ENCODE measurements around the gene PTPRD.

- TF ChIP-seq CTCF (conservative IDR thresholded peaks at IDR 0.05; ENCODE audit: low read length): no peak
- no peak for TF ChIP-seq EZH2phosphoT487 (IDR thresholded peaks at IDR 0.05; ENCODE audit: borderline replicate concordance, low read depth, low read length)
These were observed 1672.2 kb downstream of the PTPRD start for GRCh38 chr9:8940650-8941049.

Data from OCI-LY7 (cell line).